ENCODE measurements around the gene MNAT1. TPM values are rescaled to one million over a fixed set of nuclear protein-coding genes. Genes with fewer than 3 reads are reported as not detected.
"Not testable (repeated sequence)": the region's sequence is repeated elsewhere in the genome, so short reads cannot be mapped to it uniquely, and the experiment has no call there.

The MNAT1 gene
- total and polyA plus RNA-seq, 10 donors, result 11.9 to 34.3 (median 22.0) TPM

- no peak for DNase-seq
- peaks cover 0 to 15% (median 7%) of the 10 kb centered on the region in 6 donors for H3K4me1 ChIP-seq
Measured at GRCh38 chr14:60845523-60845922, 111.0 kb downstream of the MNAT1 start.

DNA sequence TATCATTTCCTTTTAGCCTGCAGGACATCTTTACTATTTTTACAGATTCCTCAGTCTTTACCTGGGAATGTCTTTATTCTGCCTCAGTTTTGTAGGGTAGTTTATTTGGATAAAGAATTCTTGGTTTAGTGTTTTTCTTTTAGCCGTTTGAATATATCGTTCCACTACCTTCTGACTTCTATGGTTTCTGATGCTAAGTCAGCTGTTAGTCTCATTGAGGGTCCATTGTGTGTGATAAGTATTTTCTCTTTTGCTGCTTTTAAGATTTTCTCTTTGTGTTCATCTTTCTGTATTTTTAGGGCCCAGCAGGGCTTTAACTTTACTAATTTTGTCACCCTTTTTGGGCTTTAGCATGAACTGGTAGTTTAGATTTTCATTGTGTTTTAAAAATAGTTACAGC, 113.5 kb downstream of the MNAT1 start:
- Histone ChIP-seq H3K4me3 (no peak overlapping the region), H3K4me1 (peaks cover 0 to 15% (median 7%) of the 10 kb centered on the region in 6 donors), H3K36me3 (peaks cover 0 to 44% (median 3%) of the 10 kb centered on the region in 6 donors), H3K27ac (no peak overlapping the region), H3K9me3 (peaks cover 5 to 37% (median 23%) of the 10 kb centered on the region in 8 donors), H3K27me3 (replicated peaks in 1 of 7) (no peaks in the 10 kb centered on the region)
- WGBS, 5 donors, result 96 to 100% (median 99%) methylated on average over 2 of the region's 2 CpGs
- no peak for DNase-seq
- TF ChIP-seq, protein P1, sequence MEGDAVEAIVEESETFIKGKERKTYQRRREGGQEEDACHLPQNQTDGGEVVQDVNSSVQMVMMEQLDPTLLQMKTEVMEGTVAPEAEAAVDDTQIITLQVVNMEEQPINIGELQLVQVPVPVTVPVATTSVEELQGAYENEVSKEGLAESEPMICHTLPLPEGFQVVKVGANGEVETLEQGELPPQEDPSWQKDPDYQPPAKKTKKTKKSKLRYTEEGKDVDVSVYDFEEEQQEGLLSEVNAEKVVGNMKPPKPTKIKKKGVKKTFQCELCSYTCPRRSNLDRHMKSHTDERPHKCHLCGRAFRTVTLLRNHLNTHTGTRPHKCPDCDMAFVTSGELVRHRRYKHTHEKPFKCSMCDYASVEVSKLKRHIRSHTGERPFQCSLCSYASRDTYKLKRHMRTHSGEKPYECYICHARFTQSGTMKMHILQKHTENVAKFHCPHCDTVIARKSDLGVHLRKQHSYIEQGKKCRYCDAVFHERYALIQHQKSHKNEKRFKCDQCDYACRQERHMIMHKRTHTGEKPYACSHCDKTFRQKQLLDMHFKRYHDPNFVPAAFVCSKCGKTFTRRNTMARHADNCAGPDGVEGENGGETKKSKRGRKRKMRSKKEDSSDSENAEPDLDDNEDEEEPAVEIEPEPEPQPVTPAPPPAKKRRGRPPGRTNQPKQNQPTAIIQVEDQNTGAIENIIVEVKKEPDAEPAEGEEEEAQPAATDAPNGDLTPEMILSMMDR (IDR thresholded peaks at IDR 0.05 in 8 of 11, conservative IDR thresholded peaks at IDR 0.05 in 3 of 11), result no peak
- TF ChIP-seq POLR2A (IDR thresholded peaks at IDR 0.05) (no peak), POLR2AphosphoS5 (IDR thresholded peaks at IDR 0.05) (no peak)
- intact Hi-C loops (cut with DNase I; ENCODE audit: low total_unique reads), result no loop called here

More at GRCh38 chr14:60845523-60845922, 111.0 kb downstream of the MNAT1 start:
- Histone ChIP-seq H3K27me3 (replicated peaks in 1 of 7) (no peaks in the 10 kb centered on the region), H3K9me3 (peaks cover 5 to 27% (median 21%) of the 10 kb centered on the region in 8 donors), H3K36me3 (peaks cover 0 to 31% (median 3%) of the 10 kb centered on the region in 6 donors), H3K4me3 (no peak overlapping the region), H3K27ac (peak overlapping the region in 6 of 8 donors; percentile 44 to 68 (median 53))
- intact Hi-C loops (cut with DNase I; ENCODE audit: low total_unique reads), result no loop called here
- TF ChIP-seq POLR2AphosphoS5 (IDR thresholded peaks at IDR 0.05) (no peak), POLR2A (IDR thresholded peaks at IDR 0.05) (no peak)
- TF ChIP-seq, protein P1 (IDR thresholded peaks at IDR 0.05 in 8 of 11, conservative IDR thresholded peaks at IDR 0.05 in 3 of 11), result no peak
- 10 to 51% (median 28%) methylated on average over 1 of the region's 1 CpG for WGBS, 5 donors

DNA sequence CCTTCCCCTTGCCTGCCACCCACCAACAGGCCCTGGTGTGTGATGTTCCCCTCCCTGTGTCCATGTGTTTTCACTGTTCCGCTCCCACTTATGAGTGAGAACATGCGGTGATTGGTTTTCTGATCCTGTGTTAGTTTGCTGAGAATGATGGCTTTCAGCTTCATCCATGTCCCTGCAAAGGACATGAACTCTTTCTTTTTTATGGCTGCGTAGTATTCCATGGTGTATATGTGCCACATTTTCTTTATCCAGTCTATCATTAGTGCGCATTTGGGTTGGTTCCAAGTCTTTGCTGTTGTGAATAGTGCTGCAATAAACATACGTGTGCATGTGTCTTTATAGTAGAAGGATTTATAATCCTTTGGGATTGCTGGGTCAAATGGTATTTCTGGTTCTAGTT, 117.1 kb downstream of the MNAT1 start:
- DNase-seq; H3K27me3 ChIP-seq (replicated peaks in 1 of 7); H3K4me3 ChIP-seq; intact Hi-C loops (cut with DNase I; ENCODE audit: low total_unique reads); H3K4me1 ChIP-seq; H3K27ac ChIP-seq: not testable (repeated sequence)
- Histone ChIP-seq H3K9me3 (peaks cover 5 to 39% (median 26%) of the 10 kb centered on the region in 8 donors), H3K36me3 (peaks cover 0 to 59% (median 5%) of the 10 kb centered on the region in 6 donors)
- WGBS, 5 donors, result 96 to 99% (median 98%) methylated on average over 5 of the region's 5 CpGs

DNA sequence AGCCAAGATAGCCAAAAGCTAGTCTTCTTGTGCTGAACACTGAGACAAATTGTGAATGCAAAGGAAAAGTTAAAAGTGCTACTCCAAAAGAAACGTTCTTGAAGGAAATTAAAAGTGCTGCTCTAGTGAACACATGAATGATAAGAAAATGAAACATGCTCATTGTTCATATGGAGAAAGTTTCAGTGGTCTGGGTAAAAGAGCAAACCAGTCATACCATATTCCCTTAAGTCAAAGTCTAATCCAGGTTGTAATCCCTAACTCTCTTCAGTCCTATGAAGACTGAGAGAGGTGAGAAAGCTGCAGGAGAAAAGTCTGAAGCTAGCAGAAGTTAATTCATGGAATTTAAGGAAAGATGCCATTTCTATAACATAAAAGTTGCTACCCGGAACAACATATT, 121.5 kb downstream of the MNAT1 start:
- H3K27me3 ChIP-seq (replicated peaks in 1 of 7), result no peaks in the 10 kb centered on the region
- H3K9me3 ChIP-seq, result peaks cover 0 to 21% (median 15%) of the 10 kb centered on the region in 8 donors
- H3K36me3 ChIP-seq, result peaks cover 0 to 37% (median 2%) of the 10 kb centered on the region in 6 donors
- no peak for TF ChIP-seq POLR2AphosphoS5 (IDR thresholded peaks at IDR 0.05)
- no peak for TF ChIP-seq POLR2A (IDR thresholded peaks at IDR 0.05)
- TF ChIP-seq, protein P1 (IDR thresholded peaks at IDR 0.05 in 8 of 11, conservative IDR thresholded peaks at IDR 0.05 in 3 of 11), result no peak
- DNase-seq, result no peak
- 74 to 94% (median 80%) methylated on average over 2 of the region's 2 CpGs for WGBS, 5 donors
- intact Hi-C loops (cut with DNase I; ENCODE audit: low total_unique reads), result no loop called here
- H3K4me1 ChIP-seq, result no peaks in the 10 kb centered on the region
- H3K27ac ChIP-seq, result no peak overlapping the region
- H3K4me3 ChIP-seq, result no peak overlapping the region

Measured in spleen (tissue), 11 donors.